ENCODE results near the gene ZNF106.

Gene ZNF106

DNA sequence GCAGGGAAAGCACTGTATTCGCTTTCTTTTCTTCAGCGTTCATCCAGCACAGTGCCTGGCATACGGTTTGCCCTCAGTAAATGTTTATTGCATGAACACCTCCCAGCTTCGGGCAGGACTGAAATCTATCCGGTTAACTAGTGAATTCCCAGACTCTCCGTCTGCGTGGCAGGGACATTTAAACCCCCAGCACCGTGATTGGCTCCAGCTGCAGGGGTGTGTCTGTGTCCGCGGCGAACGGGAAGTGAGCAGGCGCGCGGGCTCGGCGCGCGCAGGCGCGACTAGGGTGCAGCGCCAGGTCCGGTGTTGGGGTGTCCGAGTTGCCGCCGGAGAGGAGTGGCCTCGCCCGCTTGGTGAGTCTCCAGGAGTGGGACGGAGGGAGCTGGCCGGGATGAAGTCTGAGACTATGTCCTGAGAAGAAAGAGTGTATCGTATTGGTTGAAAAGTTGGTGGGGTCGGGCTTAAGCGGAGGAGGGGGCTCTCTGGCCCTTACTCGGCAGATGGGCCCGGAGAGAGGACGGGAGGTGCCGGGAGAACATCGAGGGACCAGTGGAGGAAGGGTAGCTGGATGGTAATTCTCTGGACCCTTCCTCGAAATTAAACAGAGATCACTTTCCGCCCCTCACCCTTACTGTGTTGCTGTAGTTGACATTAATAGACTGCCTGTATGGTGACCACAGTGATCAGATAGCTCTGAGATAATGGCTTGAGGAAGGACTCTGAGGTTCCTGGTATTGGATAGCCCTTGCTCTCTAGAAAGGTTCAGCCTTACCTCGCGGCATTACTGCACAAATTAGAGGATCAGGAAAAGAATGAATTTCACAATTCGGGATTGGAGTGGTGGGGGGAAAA lies 4.6 kb upstream of the ZNF106 start, which contains the start of gene SNAP23:
SNAP23 (plus strand) TSS at position 274 of the 852 bp plus-strand sequence. CDS start 16,213 bp downstream, outside the sequence.
- H3K4me3 ChIP-seq (ENCODE audit: low read length), result peak within 1 kb of the TSS; percentile 77
- TF ChIP-seq ZNF274 (IDR thresholded peaks at IDR 0.05; ENCODE audit: low read depth, low read length), result no peak

DNA sequence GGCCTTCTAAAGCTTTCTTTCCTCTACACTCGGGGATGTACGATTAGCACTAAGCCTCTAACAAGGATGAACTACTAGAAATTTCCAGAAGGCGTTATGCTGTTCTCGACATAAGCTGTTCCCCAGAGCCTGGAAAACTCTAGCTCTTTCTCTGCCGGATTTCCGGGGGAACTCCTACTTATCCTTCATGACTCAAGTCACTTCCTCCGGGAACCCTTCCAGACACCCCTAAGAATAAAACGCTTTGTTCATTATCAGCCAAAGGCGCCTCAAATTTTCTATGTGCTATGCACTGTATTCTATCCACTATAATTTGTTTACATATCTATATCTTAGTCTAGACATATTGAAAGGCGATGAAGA lies 4.0 kb upstream of the ZNF106 start:
- TF ChIP-seq ZNF274 (IDR thresholded peaks at IDR 0.05; ENCODE audit: low read depth, low read length), result no peak
- H3K4me3 ChIP-seq (ENCODE audit: low read length), result peak overlapping the region; percentile 77

DNA sequence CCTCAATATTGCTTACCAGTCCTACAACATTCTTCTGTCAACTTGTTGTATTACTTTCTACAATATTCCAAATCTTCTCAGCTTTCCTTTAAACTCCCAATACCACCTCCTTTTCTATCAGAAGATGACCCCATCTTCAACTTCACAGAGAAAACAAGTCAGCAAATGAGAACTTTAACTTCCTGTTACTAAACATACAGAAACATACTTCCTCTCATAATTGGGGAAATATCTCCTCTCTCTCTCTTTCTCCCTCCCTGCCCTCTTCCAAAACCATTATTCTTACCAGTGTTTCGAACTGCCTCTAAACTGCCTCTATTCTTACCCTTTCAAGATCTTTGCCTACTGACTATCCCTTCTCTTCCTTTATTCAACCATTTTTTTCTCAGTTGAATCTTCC lies 2.7 kb upstream of the ZNF106 start:
- H3K4me3 ChIP-seq (ENCODE audit: low read length), result no peak overlapping the region
- TF ChIP-seq ZNF274 (IDR thresholded peaks at IDR 0.05; ENCODE audit: low read depth, low read length), result no peak

DNA sequence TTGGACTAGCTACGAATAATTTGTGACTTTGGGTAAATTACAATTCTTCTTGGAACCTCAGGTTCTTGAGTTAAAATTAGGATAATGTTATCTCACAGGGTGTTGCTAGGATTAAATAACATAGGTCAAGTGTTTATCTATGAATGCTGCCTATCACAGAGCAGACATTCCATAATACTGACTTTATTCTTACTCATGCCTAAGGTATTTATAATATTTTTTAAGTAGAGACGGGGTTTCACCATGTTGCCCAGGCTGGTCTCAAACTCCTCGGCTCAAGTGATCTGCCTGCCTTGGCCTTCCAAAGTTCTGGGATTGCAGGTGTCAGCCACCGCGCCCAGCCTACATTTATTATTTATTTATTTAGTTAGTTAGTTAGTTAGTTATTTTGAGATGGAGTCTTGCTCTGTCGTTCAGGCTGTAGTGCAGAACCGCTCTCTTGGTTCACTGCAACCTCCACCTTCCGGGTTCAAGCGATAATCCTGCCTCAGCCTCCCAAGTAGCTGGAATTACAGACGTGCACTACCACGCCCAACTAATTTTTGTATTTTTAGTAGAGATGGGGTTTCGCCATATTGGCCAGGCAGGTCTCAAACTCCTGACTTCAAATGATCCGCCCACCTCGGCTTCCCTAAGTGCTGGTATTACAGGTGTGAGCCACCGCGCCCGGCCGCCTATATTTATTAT lies 741 bp upstream of the ZNF106 start:
- no peak for TF ChIP-seq ZNF274 (IDR thresholded peaks at IDR 0.05; ENCODE audit: low read depth, low read length)
- H3K4me3 ChIP-seq (ENCODE audit: low read length), result peak overlapping the region; percentile 73

DNA sequence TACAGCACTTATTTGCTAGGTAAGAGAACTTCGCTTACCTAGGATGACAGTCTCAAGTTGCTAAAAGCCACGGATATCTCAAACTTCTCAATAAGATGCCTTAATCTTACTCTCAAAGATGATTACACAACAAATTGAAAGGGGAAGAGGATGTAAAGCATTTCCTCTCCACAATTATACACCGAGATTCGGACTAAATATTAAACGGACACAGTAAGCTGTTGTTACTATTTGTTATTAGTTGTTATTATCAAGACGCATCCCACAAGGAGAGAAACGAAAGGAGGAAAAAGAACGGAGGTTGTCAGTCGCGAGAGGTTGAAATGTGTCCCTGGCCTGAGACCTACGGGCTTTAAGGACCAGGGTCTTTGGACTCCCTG lies 660 bp downstream of the ZNF106 start:
- H3K4me3 ChIP-seq (ENCODE audit: low read length), result peak overlapping the region; percentile 73
- no peak for TF ChIP-seq ZNF274 (IDR thresholded peaks at IDR 0.05; ENCODE audit: low read depth, low read length)

DNA sequence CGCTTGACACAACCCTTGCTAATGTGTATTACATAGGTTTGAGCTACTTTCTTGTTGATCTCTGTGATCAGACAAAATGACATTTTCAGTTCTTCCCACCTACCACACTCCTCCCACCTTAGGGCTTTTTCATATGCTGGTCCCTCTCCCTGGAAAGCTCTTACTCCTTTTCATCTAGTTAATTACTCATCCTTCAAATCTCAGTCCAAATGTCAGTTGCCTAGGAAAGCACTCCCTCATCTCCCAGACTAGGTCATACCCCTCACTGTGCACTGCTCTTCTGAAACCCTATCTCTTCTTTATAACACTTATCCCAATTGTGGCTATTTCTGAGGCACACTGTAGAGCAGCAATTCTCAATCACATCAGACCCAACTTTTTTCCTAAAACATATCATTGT lies 7.3 kb downstream of the ZNF106 start:
- TF ChIP-seq ZNF274 (IDR thresholded peaks at IDR 0.05; ENCODE audit: low read depth, low read length), result no peak
- H3K4me3 ChIP-seq (ENCODE audit: low read length), result no peak overlapping the region

DNA sequence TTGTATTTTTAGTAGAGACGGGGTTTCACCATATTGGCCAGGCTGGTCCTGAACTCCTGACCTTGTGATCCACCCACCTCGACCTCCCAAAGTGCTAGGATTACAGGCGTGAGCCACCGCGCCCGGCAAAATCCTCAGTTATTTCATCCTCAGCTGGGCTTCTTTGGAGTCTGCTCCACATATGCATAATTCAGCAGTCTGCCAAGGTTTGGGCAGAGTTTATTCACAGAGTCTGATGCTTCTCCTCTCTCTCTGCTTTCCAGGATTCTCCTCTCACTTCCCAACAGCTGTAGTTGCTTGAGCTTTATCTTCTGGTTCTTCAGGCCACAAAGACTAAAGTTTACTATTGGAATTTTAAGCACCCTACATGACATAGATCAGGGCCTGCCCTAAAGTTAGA lies 8.2 kb downstream of the ZNF106 start:
- TF ChIP-seq ZNF274 (IDR thresholded peaks at IDR 0.05; ENCODE audit: low read depth, low read length), result no peak
- no peak overlapping the region for H3K4me3 ChIP-seq (ENCODE audit: low read length)

DNA sequence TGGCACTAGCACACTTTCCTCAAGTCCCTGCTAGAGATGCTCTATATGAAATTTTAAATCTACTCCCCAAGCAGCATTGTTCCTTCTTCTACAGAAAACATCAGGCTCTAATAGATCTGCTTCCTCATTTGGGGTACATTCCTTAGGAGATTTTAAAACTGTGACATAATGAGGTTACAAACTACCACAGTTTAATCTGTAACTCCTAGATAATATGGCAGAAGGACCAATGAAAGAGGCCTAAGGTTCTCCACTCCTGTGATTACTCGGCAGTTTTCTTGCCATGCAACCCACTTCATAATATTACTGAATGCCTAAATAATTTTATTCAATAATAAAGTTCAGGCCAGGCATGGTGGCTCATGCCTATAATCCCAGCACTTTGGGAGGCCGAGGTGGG lies 16.1 kb downstream of the ZNF106 start:
- TF ChIP-seq ZNF274 (IDR thresholded peaks at IDR 0.05; ENCODE audit: low read depth, low read length), result no peak

DNA sequence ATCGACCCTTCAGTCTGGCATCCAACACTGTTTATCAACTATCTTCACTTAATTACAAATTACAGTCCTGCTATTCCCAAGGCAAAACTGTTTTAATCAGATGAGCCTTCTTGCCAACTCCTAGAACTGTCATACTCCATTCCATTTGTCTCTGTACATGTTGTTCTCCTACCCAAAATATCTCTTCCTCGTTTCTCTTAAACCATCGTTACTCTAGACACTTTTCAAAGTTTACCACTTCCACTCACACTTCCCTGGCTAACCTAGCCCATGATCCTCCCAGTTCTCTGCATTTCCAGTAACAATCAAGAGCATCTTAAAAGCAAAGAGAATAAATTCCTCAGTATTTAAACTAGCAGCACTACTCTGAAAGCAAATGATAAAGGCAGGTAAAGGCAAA lies 19.9 kb downstream of the ZNF106 start:
- no peak overlapping the region for H3K4me3 ChIP-seq (ENCODE audit: low read length)
- no peak for TF ChIP-seq ZNF274 (IDR thresholded peaks at IDR 0.05; ENCODE audit: low read depth, low read length)

More for the DNA sequence above, 16.1 kb downstream of the ZNF106 start:
- H3K4me3 ChIP-seq (ENCODE audit: low read length), result no peak overlapping the region

DNA sequence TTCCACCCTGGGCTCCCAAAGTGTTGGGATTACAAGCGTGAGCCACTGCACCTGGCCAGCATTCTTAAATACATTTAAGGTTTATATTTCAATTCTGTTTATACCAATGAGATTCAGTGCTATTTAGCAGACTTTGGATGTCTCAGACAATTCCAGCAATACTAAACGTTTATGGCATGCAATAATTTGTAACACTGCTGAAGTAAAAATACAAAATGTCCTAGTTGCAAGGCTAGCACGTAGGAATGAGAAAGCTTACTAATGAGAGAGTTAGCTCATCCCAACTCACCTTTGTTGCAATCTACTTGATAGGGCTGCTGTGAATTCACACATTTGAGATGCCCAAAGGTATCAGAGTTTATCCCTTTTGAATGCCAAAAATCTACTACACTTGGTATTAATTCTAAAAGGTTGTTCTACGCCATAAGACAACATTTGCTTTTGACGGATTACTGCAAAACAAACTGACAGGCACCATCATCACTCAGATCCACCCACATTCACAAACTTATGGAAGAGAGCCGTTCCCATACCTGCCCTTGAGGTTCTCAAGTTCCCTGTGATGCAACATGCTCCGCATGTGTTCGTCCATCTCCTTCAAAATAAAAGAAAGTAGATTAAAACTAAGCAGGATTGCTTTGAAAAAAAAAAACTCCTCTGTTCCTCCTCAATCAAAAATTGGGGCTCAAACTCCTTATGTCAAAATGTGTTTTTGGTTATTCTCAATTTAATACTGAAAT lies 25.3 kb downstream of the ZNF106 start:
- H3K4me3 ChIP-seq (ENCODE audit: low read length), result no peak overlapping the region
- no peak for TF ChIP-seq ZNF274 (IDR thresholded peaks at IDR 0.05; ENCODE audit: low read depth, low read length)

DNA sequence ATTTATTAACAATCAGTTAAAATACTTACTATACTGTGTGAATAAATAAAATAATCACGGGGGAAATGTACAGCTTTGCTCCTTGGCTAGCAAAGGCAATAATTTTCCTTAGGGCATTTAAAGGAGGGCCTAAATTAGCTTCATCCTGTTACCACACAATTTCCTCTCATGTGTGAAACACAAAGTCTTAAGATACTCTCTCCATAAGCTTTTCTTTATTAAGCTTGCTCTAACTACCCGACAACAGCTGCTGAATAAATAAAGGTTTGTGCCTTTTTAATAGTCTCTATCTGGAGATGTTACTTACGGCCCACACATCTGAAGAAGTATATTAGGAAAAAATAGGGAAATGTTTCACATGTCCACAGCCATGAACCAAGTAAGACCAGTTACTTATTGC lies 29.7 kb downstream of the ZNF106 start:
- no peak for TF ChIP-seq ZNF274 (IDR thresholded peaks at IDR 0.05; ENCODE audit: low read depth, low read length)
- no peak overlapping the region for H3K4me3 ChIP-seq (ENCODE audit: low read length)

DNA sequence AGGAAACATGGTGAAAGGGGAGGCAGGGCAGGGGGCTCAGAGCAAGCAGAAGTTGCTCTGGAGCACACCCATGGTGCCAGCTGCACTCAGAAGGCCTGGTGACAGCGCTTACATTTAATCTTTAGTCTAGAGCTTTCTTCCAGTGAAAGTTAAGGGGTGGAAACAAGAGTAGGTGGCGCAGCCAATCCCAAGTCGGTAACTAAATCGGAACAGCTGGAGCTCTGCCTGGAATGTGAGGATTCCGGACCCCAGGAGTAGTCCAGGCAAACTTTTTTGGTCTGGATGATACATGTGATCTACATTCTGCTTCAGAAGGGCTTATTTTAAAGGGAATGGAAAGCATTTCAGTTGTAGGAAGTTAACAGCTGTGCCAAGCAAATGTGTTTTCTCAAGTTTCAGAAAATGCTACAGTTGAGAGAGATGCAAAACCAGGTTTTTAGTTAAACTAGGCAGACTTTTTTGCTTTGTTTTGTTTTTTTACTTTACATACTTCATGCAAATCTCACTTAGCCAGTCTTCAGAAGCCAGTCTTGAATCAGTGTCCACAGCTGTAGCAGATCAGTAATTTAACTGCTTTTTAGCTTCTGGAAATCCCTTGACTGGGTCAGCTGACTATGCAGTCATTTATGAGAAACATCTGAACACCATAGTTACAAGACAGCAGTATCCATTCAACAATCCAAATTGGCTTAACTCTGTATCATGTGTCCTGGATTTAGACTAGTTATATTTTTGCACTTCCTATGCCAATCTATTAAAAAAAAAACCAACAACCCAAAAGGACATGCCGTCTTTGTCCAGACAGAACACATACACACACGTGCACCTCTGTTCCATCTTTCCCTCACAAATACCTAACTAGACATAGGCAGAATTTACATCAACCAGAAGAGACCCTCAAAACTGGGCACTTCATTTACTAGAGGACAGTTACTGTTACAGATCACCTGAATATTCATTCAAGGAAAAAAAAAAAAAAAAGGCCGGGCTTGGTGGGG lies 33.2 kb downstream of the ZNF106 start:
- H3K4me3 ChIP-seq (ENCODE audit: low read length), result no peak overlapping the region
- TF ChIP-seq ZNF274 (IDR thresholded peaks at IDR 0.05; ENCODE audit: low read depth, low read length), result no peak

DNA sequence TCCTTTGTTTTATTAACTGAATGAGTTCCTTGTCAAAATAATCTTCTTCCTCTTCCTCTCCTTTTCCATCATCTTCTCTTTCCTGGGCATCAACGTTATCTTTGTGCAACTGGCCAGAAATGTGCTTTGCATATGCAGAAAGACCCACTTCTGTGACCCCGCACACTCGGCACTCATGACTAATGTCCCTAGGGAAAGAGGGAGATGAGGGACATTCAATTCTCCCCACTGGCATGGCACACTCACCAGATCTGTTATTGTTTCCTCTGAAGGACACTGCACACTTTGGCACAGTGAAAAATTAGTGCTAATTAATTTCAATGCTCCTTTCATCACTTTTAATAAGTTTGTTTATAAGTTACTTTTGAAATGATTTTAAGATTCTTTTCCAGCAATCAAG lies 34.0 kb downstream of the ZNF106 start:
- TF ChIP-seq ZNF274 (IDR thresholded peaks at IDR 0.05; ENCODE audit: low read depth, low read length), result no peak
- no peak overlapping the region for H3K4me3 ChIP-seq (ENCODE audit: low read length)

All from GM08714 (cell line).